NCI-H187 (cell line): ENCODE measurements around the gene FADS3.

ENCODE experiments used
- DNase-seq, 2 experiments: peaks; one replicate each; lab custom pipeline; 2025; lab: John Stamatoyannopoulos, UW

Gene FADS3

GRCh38 chr11:61891331-61892084, at the start of gene FADS3:
Gene FADS3, minus strand, starts transcription at chr11:61891545. Its CDS starts 164 bp downstream, at chr11:61891381.
- DNase-seq = peak; percentile 34 to 80

GRCh38 chr11:61940466-61940865, 49.1 kb upstream of the FADS3 start:
- no peak for DNase-seq

GRCh38 chr11:61935861-61936260, 44.5 kb upstream of the FADS3 start:
- no peak for DNase-seq

GRCh38 chr11:61930933-61931332, 39.6 kb upstream of the FADS3 start:
- no peak for DNase-seq

GRCh38 chr11:61928606-61929005, 37.3 kb upstream of the FADS3 start:
- no peak for DNase-seq

GRCh38 chr11:61927501-61927900, 36.2 kb upstream of the FADS3 start:
- no peak for DNase-seq

- DNase-seq = no peak
Observed at GRCh38 chr11:61926235-61926634, 34.9 kb upstream of the FADS3 start.

GRCh38 chr11:61925736-61926135, 34.4 kb upstream of the FADS3 start:
- no peak for DNase-seq

- DNase-seq = no peak
Observed at GRCh38 chr11:61924064-61924455, 32.7 kb upstream of the FADS3 start.

GRCh38 chr11:61923166-61924063, 32.1 kb upstream of the FADS3 start:
- DNase-seq = no peak

- DNase-seq = no peak
Observed at GRCh38 chr11:61922539-61922938, 31.2 kb upstream of the FADS3 start.

- DNase-seq = no peak
Observed at GRCh38 chr11:61921446-61921845, 30.1 kb upstream of the FADS3 start.

- no peak for DNase-seq
Observed at GRCh38 chr11:61919705-61920631, 28.6 kb upstream of the FADS3 start.

GRCh38 chr11:61918938-61919704, 27.8 kb upstream of the FADS3 start:
- DNase-seq = no peak

GRCh38 chr11:61918251-61918937, 27.0 kb upstream of the FADS3 start:
- no peak for DNase-seq

GRCh38 chr11:61917334-61918109, 26.2 kb upstream of the FADS3 start, which contains the start of gene RAB3IL1:
Gene RAB3IL1, minus strand, starts transcription at chr11:61917566. Its CDS starts 199 bp downstream, at chr11:61917367.
- no peak for DNase-seq

- DNase-seq = no peak
Observed at GRCh38 chr11:61916737-61917333, 25.5 kb upstream of the FADS3 start.

- no peak for DNase-seq
Observed at GRCh38 chr11:61914471-61915171, 23.3 kb upstream of the FADS3 start.
